Measurements from ENCODE around the gene TMEM132A.

DNA sequence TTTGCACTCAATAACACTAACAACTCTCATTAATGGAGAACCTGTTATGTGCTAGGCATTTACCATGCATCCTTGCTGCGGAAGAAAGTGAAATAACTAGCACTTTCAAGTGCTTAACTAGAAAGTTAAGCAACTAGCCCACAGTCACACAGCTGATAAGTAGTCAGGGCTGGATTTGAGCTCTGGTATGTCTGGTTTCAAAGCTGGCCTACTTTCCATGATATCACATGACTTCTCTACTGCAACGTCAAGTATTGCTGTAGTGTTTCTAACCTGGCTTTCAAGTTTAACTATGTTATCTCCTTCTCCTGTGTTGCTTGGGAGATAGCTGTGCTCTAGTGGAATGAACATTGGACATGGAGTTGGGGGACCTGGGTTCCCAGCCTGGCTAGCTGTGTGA is 15.6 kb downstream of the TMEM132A start:
- no peak for TF ChIP-seq POLR2A (IDR thresholded peaks at IDR 0.05; ENCODE audit: low read length)
- TF ChIP-seq GATA1 (IDR thresholded peaks at IDR 0.05; ENCODE audit: low read depth, low read length): no peak

All from erythroblast (primary cell).